HuH-7.5 (cell line): Measurements from ENCODE around the gene UGT2B11.
"Not testable (repeated sequence)": the region's sequence is repeated elsewhere in the genome, so short reads cannot be mapped to it uniquely, and the experiment has no call there.

Source experiments
- DNase-seq: peaks from one replicate; pipeline ENCODE4 v3.0.0; 2011; ENCODE audit warnings: low spot score

The UGT2B11 gene

DNA sequence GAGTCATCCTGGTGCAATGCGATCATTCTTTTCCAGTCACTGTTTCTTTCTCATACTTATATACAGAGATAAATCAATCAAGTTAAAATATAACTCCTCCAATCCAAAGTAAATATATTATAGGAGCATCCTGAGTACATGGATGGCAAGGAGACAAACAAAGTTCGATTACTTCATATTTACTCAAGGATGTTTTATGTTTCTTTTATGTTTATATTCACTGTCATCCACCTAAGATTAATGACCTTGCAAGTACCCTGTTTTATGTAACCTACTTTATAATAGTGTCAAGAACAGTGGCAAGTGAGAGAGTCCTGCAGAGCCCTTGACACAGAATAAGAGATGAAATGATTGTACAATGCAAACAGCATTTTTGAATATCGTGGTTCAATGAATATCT is at the start of gene UGT2B11:
UGT2B11 (minus strand) TSS at position 33 of the 400 bp plus-strand sequence; CDS start at position 7, 26 bp downstream.
- DNase-seq = no peak

DNA sequence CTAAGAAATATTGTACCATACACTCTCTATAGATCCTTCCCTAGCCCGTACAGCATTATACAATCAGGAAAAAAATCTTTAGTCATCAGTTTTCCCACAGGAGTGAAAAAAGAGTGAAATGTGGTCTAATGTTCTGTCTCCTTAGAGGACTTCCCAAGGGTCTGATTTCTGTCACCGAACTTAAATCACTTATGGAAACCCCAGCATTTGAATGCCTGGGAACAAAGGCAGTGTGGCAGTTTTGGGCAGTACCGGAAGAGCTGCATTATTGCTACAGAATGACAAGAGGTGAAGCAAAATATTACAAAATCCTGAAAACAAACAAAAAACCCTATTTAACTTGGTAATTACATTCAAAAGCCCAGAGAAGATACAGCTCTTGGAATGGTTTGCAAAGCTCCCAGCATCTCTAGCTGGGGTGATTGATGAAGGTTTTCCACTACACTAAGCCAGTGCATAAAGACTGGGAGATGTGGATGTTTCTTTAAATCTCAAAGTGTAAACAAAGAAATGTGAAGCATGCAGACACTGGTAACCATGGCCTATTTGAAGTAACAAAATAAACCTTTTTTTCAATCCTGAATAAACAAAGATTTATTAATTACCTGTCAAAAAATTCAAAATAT is 38.7 kb upstream of the UGT2B11 start:
- DNase-seq = not testable (repeated sequence)

DNA sequence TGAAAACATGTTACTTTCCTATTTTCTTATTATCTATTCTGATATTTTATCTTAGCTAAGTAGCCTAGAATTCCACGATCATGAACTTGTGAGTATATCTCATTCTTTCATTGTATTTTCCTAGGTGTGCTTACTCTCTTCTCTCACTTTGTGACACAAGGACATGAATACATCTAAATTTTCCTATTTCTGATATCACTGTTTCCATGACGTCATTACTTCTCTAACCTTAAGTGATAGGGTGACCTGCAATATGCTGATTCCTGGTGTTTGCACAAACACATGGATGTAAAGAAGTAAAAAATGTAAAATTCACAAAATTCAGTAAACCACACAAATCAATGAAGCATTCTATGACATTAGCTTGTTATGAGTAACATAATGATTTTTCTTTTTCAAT is 36.3 kb upstream of the UGT2B11 start:
- not testable (repeated sequence) for DNase-seq

DNA sequence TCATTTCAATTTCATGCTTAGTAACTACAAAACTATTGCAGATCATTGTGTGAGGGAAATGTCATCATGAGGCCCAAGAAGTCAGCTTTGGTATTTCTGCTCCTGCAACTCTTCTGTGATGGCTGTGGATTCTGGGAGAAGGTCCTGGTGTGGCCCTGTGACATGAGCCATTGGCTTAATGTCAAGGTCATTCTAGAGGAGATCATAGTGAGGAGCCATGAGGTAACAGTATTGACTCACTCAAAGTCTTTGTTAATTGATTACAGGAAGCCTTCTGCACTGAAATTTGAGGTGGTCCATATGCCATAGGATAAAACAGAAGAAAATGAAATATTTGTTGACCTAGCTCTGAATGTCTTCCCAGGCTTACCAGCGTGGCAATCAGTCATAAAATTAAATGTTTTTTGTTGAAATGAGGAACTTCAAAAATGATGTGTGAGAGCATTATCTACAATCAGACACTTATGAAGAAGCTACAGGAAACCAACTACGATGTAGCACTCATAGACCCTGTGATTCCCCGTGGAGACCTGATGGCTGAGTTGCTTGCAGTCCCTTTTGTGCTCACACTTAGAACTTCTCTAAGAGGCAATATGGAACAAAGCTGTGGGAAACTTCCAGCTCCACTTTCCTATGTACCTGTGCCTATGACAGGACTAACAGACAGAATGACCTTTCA is 28.2 kb upstream of the UGT2B11 start:
- DNase-seq = not testable (repeated sequence)

DNA sequence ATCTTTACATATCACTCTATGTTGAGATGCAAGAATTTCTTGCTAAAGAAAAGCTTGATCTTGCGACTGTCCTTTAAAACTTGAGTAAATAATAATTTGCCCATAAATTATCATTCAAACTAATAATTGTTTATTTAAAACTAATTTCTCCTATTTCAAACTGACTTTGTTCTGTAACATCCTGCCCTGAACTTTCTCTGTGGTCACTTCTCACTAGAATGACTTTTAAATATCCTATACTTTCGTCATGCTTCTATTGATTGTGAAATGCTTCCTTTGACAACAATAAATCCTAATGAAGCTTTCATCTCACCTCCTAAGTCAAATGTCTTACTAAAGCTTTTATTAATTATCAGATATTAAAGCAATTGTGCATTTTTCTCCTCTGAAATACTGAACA is 27.2 kb upstream of the UGT2B11 start:
- DNase-seq = not testable (repeated sequence)

DNA sequence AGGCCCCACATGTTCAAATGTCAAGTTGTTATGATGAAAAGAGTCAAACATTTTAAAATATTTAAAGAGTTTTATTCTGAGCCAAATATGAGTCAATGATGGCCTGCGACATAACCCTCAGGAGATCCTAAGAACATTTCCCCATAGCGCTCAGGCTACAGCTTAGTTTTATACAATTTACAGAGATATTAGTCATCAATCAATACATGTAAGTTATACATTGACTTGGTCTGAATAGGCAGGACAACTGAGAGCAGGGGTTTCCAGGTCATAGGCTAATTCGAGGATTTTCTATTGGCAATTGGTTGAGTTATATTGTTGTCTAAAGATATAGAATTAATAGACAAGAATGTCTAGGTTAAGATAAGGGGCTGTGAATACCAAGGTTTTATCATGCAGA is 26.2 kb upstream of the UGT2B11 start:
- not testable (repeated sequence) for DNase-seq

DNA sequence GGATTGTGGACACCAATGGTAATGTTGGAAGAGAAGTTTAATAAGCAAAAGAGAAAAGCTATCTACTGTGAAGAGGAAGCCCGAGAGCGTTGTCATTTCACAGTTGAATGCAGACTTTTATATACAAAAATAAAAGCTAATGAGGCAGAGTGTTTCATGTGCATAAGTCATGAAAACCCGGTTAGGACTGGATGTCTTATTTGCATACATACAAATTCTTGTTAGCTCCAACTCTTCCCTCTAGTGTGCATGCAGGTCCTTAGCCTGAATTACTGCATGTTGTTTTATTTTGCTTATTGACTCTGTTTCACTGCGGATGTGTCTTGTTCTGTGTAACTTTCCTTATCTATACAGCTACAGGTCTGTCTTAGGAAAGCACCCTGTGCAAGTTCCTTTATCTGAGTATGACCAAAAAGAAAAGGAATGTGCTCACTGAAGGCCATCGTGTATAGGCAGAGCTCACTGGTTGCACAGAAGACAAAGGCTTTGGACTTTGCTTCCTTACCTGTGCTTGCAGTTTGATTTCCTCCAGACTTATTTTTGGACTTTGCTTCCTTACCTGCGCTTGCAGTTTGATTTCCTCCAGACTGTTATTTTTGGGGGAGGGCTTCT is 25.1 kb upstream of the UGT2B11 start:
- no peak for DNase-seq

DNA sequence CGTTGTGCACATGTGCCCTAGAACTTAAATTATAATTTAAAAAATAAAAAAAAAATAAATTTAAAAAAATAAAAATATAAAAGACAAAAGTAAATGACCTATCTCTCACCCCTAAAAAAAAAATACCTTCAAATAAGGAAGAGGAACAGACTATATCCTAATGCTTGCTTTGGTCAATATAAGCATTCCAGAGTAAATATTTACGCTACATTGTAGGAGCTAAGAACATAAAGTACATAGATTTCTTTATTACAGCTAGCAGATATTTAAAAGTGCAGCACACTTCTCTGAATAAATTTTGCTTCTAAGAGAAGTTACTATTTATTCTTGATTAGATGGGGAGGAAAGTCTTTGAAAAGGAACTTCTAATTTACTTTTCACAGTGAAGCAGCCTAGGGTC is 24.5 kb upstream of the UGT2B11 start:
- DNase-seq = no peak

DNA sequence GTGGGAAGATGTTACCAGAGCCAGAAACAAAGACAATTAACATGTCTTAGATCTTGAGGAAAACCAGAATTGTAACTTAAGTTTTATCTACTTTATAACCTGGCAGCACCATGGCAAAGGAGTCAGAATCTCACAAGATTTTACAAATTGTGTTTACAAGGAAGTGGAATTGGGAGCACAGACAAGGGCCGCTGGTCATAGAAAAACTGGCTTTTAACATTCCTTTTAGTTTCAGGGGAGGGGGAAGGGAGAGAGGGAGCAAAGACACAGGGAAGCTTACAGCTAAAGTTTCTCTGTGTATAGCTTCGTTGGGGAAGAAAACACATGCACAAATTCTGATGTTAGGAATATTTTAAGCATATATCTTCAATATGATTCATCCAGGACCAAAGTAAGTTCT is 10.3 kb upstream of the UGT2B11 start:
- no peak for DNase-seq

DNA sequence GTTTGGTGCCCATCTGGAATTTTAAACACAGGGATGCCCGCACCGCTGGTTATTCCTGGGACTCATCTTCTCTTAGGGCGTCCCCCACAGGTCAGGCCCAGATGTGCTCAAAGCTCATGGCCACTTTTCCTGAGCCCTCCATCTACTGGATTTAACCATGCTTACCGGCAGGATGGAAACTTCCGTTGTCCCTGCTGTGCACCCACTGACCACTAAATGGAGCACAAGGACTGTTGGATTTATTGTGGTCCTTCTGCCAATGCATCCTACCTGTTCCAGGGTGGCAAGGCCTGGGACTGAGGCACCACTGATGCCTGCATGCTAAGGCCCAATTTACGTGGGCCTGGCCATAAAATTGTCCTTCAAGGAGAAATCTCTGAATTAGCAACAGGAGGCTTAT is 8.7 kb upstream of the UGT2B11 start:
- not testable (repeated sequence) for DNase-seq

DNA sequence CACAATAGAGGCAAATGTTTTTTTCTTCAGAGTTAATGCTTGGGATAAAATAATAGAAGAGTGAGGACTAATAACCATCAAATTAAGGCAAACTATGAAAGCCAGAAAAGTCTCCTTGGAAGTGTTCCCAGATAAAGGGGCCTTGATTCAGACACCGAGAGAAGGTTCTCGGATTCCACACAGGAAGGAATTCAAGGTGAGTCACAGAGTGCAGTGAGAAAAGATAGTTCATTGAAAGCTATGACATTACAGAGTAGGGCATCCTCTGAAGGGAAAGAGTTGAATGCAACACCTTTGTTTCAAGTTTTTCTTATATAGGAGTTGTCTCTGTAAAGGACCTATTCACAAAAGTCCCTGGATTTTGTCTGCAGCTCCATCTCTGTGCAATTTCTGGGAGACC is 3.9 kb upstream of the UGT2B11 start:
- not testable (repeated sequence) for DNase-seq

DNA sequence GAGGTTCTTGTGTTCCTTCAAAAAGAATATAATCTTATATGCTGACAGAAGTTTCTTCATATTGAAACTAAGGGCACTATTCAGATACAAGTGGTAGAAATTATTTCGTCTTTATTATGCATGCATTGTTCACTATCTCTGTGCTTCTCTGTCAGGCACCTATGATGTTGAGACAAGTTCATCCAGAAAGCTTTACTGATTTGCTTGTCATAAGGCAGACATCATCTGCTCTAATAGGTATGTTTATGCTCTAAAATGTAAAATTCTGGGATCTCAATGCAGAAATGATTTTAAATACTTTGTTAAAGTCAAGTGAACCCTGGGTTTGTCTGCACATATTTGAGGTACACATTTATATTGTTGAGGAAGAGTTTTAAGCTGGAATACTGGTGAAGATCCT is 3.6 kb downstream of the UGT2B11 start:
- DNase-seq = no peak

DNA sequence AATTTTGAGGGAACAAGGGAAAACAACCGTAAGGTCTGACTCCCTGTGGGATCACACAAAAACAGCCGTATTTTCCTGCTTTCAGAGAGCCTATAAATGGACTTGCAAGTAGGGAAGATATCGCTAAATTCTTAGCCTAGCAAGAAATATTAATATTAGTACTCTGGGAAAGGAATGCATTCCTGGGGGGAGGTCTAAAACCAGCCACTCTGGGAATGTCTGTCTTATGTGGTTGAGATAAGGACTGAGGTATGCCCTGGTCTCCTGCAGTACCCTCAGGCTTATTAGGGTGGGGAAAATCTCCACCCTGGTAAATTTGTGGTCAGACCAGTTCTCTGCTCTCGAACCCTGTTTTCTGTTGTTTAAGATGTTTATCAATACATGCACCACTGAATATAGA is 16.0 kb downstream of the UGT2B11 start:
- not testable (repeated sequence) for DNase-seq

DNA sequence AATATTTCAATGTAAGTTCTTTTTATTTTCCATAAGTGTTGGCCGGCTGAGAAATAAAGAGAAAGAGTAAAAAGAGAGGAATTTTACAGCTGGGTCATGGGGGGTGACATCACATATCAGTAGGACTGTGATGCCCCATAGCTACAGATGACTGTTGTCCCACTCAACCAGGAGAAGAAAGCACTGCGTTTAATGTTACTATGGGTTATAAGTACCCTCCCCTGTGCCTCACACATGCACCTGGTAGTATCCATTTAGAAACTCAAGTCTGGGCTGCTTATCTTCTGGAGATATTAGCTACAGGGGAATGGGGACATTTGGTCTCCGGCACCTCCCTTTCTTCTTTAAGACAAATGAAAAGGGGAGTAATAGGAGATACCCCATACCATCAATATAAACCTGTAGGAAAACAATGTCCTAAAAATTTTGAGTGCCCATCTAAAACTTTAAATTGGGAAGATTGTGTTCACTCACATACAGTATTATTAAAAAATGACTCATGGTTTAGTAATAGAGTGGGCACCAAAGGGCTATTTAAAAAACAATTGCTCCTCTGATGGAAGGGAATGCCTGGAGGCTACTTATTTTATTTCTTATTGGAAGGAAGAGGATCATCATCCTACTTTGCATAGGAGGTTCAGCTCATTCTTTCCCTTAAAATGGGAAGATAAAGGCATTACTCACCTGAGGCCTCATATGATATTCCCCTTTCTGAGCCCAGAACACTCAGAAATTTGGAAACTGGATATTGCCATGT is 18.2 kb downstream of the UGT2B11 start:
- no peak for DNase-seq

DNA sequence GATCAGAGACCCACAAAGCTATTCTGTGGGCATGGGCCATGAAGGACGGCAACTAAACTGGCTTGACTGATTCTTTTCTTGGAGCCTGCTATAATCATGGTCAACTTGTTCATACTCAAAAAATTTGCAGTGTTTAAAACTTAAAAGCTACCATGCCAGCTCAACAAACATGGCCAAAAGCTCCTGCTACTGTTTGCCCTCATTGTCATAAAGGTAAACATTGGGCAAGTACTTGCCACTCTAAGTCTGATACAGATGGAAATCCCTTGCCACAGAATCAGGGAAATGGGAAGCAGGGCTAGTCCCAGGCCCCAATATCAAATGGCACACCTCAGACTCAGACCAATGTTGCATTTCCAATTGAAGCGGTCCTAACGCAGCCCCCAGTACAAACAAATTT is 20.4 kb downstream of the UGT2B11 start:
- no peak for DNase-seq

DNA sequence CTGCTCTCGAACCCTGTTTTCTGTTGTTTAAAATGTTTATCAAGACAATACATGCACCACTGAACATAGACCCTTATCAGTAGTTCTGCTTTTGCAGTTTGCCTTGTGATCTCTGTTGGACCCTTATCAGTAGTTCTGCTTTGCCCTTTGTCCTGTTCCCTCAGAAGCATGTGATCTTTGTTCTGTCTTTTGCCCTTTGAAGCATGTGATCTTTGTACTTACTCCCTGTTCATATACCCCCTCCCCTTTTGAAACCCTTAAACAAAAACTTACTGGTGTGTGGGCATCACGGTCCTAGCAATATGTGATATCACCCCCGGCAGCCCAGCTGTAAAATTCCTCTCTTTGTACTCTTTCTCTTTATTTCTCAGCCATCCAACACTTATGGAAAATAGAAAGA is 22.6 kb downstream of the UGT2B11 start:
- DNase-seq = not testable (repeated sequence)

DNA sequence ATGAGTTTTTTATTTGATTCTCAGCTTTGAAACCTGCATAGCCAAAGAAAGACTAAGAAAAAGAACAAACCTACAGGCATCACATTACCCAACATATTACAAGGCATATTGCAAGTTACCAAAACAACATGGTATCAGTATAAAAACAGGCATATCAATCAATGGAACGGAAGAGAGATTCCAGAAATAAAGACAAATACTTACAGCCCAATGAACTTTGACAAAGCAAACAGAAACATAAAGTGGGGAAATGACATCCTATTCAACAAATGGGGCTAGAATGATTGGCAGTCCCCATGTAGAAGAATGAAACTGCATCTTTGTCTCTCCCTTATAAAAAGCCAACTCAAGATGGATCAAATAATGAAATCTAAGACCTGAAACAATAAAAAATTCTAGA is 23.9 kb downstream of the UGT2B11 start:
- DNase-seq = not testable (repeated sequence)

DNA sequence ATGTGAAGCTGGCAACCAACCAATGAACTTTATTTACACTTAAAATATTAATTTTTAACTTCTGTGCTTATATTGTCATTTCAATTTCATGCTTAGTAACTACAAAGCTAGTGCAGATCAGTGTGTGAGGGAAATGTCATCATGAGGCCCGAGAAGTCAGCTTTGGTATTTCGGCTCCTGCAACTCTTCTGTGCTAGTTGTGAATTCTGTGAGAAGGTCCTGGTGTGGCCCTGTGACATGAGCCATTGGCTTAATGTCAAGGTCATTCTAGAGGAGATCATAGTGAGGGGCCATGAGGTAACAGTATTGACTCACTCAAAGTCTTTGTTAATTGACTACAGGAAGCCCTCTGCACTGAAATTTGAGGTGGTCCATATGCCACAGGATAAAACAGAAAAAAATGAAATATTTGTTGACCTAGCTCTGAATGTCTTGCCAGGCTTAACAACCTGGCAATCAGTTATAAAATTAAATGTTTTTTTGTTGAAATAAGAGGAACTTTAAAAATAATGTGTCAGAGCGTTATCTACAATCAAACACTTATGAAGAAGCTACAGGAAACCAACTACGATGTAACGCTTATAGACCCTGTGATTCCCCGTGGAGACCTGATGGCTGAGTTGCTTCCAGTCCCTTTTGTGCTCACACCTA is 32.9 kb downstream of the UGT2B11 start:
- not testable (repeated sequence) for DNase-seq

DNA sequence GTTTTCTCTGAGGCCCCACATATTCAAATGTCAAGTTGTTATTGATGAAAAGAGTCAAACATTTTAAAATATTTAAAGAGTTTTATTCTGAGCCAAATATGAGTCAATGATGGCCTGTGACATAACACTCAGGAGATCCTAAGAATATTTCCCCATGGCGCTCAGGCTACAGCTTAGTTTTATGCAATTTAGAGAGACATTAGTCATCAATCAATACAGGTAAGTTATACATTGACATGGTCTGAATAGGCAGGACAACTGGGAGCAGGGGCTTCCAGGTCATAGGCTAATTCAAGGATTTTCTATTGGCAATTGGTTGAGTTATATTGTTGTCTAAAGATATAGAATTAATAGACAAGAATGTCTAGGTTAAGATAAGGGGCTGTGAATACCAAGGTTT is 34.7 kb downstream of the UGT2B11 start:
- not testable (repeated sequence) for DNase-seq

DNA sequence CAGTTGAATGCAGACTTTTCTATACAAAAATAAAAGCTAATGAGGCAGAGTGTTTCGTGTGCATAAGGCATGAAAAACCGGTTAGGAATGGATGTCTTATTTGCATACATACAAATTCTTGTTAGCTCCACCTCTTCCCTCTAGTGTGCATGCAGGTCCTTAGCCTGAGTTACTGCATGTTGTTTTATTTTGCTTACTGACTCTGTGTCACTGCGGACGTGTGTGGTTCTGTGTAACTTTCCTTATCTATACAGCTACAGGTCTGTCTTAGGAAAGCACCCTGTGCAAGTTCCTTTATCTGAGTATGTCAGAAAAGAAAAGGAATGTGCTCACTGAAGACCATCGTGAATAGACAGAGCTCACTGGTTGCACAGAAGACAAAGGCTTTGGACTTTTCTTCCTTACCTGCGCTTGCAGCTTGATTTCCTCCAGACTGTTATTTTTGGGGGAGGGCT is 35.8 kb downstream of the UGT2B11 start:
- DNase-seq = not testable (repeated sequence)

DNA sequence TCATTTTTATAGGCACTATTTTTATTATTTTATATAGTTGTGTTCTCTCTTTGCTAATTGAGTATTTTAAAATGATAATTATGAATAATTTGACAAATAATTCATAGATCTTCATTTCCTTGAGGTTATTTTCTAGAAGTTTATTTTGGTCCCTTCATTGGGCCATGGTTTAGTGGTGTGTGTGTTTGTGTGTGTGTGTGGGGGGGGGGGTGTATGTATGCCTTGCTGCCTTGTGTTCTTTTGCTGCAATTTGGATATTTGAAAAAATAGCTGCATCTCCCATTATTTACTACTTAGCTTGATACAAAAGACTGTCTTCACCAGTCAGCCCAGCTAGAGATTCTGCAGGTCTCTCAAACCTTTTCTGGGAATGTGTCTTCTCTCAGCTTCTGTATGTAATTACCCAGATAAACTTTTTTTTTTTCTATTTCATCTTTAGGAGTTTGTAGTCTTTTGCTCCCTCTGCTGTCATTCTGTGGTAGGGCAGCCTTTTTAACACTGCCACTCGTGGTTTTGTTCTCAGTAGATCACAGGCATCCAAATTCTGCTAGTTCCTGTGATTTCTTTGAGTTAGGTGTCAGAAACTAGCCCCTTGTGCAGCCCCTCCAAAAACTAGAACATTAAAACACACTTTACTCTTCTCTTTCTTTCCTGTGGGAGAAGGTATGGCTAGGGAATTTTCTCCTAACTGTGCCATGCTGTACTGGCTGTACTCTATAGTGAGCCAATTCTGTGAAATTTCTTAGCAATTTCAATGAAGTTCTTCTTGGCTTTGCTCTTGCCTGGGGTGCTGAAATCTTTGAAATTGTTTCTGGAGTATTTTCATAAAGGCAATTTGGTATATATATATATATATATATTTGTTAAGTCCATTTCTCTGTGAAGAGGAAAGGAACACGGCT is 44.1 kb downstream of the UGT2B11 start:
- DNase-seq = not testable (repeated sequence)
